ENCODE data around the gene IMMP2L.

- TF ChIP-seq NRF1 (IDR thresholded peaks at IDR 0.05; ENCODE audit: low read depth, low read length): no peak
- no peak for TF ChIP-seq CHD1 (IDR thresholded peaks at IDR 0.05; ENCODE audit: low read depth, low read length)
Observed at GRCh38 chr7:111407258-111407657, 155.0 kb downstream of the IMMP2L start.

Measured in H1 (cell line).